Right atrium auricular region (tissue), 2 donors: ENCODE data around the gene ERBB4. TPM values are rescaled to one million over a fixed set of nuclear protein-coding genes. Genes with fewer than 3 reads are reported as not detected.

Experiments used
- DNase-seq: peaks from one replicate; pipeline ENCODE4 v3.0.0-alpha.2; 2019; ENCODE audit warnings: low spot score
- H3K27ac ChIP-seq, 2 donors: fragments of 200-600 bp; sonication (generic); 1 replicate in 1 of 2; 2 replicates in 1 of 2; pipeline ENCODE4 v1.5.1; 2016 to 2019
- H3K27me3 ChIP-seq, 2 donors: fragments of 200-600 bp; sonication (generic); one replicate each; pipeline versions ENCODE4 v1.5.1 to v1.6.0; 2017 to 2019
- H3K36me3 ChIP-seq: fragments of 200-600 bp; sonication (generic); one replicate; pipeline ENCODE4 v1.5.1; 2016
- H3K4me1 ChIP-seq, 2 donors: fragments of 200-600 bp; sonication (generic); one replicate each; pipeline versions ENCODE4 v1.5.1 to v1.6.0; 2017 to 2019
- H3K4me3 ChIP-seq, 2 donors: fragments of 200-600 bp; sonication (generic); 1 replicate in 1 of 2; 2 replicates in 1 of 2; pipeline ENCODE4 v1.5.1; 2017 to 2019; ENCODE audit warnings: mild to moderate bottlenecking in 1 of 2, moderate library complexity in 1 of 2
- H3K9me3 ChIP-seq, 2 donors: fragments of 200-600 bp; sonication (generic); one replicate each; pipeline ENCODE4 v1.5.1; 2019
- CTCF ChIP-seq, 2 donors: fragments of 200-600 bp; sonication (generic); IDR thresholded peaks; one replicate each; pipeline ENCODE4 v1.5.1; 2019; ENCODE audit warnings: antibody characterized with exemption in 2 of 2
- total RNA-seq, 2 donors: library from RNA; depleted of rRNA; stranded (reverse); fragments of >200 nt; gene quantifications; one replicate each; pipeline ENCODE4 v1.1.0, GENCODE V29; 2016

The ERBB4 gene
- total RNA-seq, 2 donors from 2014 or later = 12.4 to 22.4 TPM

- Histone ChIP-seq H3K36me3 (no peaks in the 10 kb centered on the region), H3K27me3 (no peaks in the 10 kb centered on the region), H3K27ac (no peak overlapping the region), H3K9me3 (no peaks in the 10 kb centered on the region), H3K4me3 (no peak overlapping the region), H3K4me1 (no peaks in the 10 kb centered on the region)
- TF ChIP-seq CTCF (IDR thresholded peaks at IDR 0.05) = no peak
- DNase-seq = no peak
Measured at GRCh38 chr2:212392544-212392943, 146.1 kb downstream of the ERBB4 start.

- DNase-seq = no peak
- Histone ChIP-seq H3K27me3 (no peaks in the 10 kb centered on the region), H3K4me1 (no peaks in the 10 kb centered on the region), H3K9me3 (no peaks in the 10 kb centered on the region), H3K36me3 (no peaks in the 10 kb centered on the region), H3K4me3 (no peak overlapping the region), H3K27ac (no peak overlapping the region)
- no peak for TF ChIP-seq CTCF (IDR thresholded peaks at IDR 0.05)
Measured at GRCh38 chr2:212392043-212392442, 146.6 kb downstream of the ERBB4 start.

- no peak for TF ChIP-seq CTCF (IDR thresholded peaks at IDR 0.05)
- H3K27ac ChIP-seq = no peak overlapping the region
- no peaks in the 10 kb centered on the region for H3K4me1 ChIP-seq
- no peaks in the 10 kb centered on the region for H3K36me3 ChIP-seq
- H3K4me3 ChIP-seq = no peak overlapping the region
- no peak for DNase-seq
- H3K9me3 ChIP-seq = no peaks in the 10 kb centered on the region
- no peaks in the 10 kb centered on the region for H3K27me3 ChIP-seq
Measured at GRCh38 chr2:212387146-212387545, 151.5 kb downstream of the ERBB4 start.

GRCh38 chr2:212385241-212385640, 153.4 kb downstream of the ERBB4 start:
- Histone ChIP-seq H3K27me3 (no peaks in the 10 kb centered on the region), H3K4me1 (no peaks in the 10 kb centered on the region), H3K4me3 (no peak overlapping the region), H3K36me3 (no peaks in the 10 kb centered on the region), H3K9me3 (no peaks in the 10 kb centered on the region), H3K27ac (no peak overlapping the region)
- no peak for DNase-seq
- no peak for TF ChIP-seq CTCF (IDR thresholded peaks at IDR 0.05)

- H3K4me3 ChIP-seq = no peak overlapping the region
- DNase-seq = no peak
- no peaks in the 10 kb centered on the region for H3K4me1 ChIP-seq
- no peaks in the 10 kb centered on the region for H3K36me3 ChIP-seq
- no peaks in the 10 kb centered on the region for H3K9me3 ChIP-seq
- TF ChIP-seq CTCF (IDR thresholded peaks at IDR 0.05) = no peak
- H3K27me3 ChIP-seq = no peaks in the 10 kb centered on the region
- H3K27ac ChIP-seq = no peak overlapping the region
Measured at GRCh38 chr2:212384027-212384426, 154.6 kb downstream of the ERBB4 start.

GRCh38 chr2:212381428-212382102, 157.0 kb downstream of the ERBB4 start:
- H3K27me3 ChIP-seq = no peaks in the 10 kb centered on the region
- no peaks in the 10 kb centered on the region for H3K4me1 ChIP-seq
- no peaks in the 10 kb centered on the region for H3K9me3 ChIP-seq
- H3K36me3 ChIP-seq = no peaks in the 10 kb centered on the region
- DNase-seq = no peak
- no peak for TF ChIP-seq CTCF (IDR thresholded peaks at IDR 0.05)
- no peak overlapping the region for H3K27ac ChIP-seq
- no peak overlapping the region for H3K4me3 ChIP-seq
